Measurements from ENCODE around the gene SPIRE2. TPM values are rescaled to one million over a fixed set of nuclear protein-coding genes. Genes with fewer than 3 reads are reported as not detected.

SPIRE2 gene
- total and polyA plus RNA-seq, 9 of the 15 experiments (the other 6 are each of a cell fraction or from before 2014, with no cell fraction given), result 0.70 to 7.5 (median 4.6) TPM

GRCh38 chr16:89913408-89914387, 85.4 kb downstream of the SPIRE2 start:
- DNase-seq (ENCODE audit: extremely low read depth in 1 of 4, low spot score in 3 of 4) (no peak), FAIRE-seq (no peak), ATAC-seq (no peak)
- H3K27me3 ChIP-seq (ENCODE audit: control insufficient read depth in 2 of 2, insufficient read depth in 2 of 2, low read length in 2 of 2), result no peaks in the 10 kb centered on the region
- H4K20me1 ChIP-seq (replicated peaks; ENCODE audit: control insufficient read depth, insufficient read depth, low read length), result no peaks in the 10 kb centered on the region
- no peak overlapping the region for H3K4me2 ChIP-seq (ENCODE audit: insufficient read depth, low read length)
- H3K79me2 ChIP-seq (ENCODE audit: control insufficient read depth, insufficient read depth, low read length), result no peaks in the 10 kb centered on the region
- intact Hi-C loops (cut with micrococcal nuclease) (loop anchor here (5.0 kb wide), 1 partner anchor 211 kb away; the partner anchor contains the start of gene SPATA2L), in situ Hi-C loops (cut with MboI) (no loop called here)
- CTCF ChIA-PET (ENCODE audit: low intra/inter-chr PET ratio), result no interaction called here
- H3K4me1 ChIP-seq (replicated peaks in 1 of 2; ENCODE audit: control insufficient read depth in 2 of 2, insufficient read depth in 2 of 2, low read length in 2 of 2), result peaks cover 15 to 59% of the 10 kb centered on the region in 2 experiments
- H3K4me3 ChIP-seq, result no peak overlapping the region
- WGBS (ENCODE audit: insufficient coverage, low coverage, missing lambda C conversion rate), result 92% methylated on average over 26 of the region's 30 CpGs
- H3K9ac ChIP-seq (ENCODE audit: insufficient read depth in 1 of 2, low read depth in 2 of 2, low read length in 2 of 2), result no peak overlapping the region
- no peaks in the 10 kb centered on the region for H3K9me1 ChIP-seq (ENCODE audit: control insufficient read depth, insufficient read depth, low read length)
- POLR2A ChIA-PET, result interaction anchor here (1.3 to 4.2 kb wide), 2 partner anchors 9 to 208 kb away, joined by 3 to 19 read pairs; partner anchors contain the start of gene TUBB3
- H2AFZ ChIP-seq (ENCODE audit: low read depth, low read length), result no peak overlapping the region
- H3K36me3 ChIP-seq (ENCODE audit: control insufficient read depth, insufficient read depth, low read length), result peaks cover 38% of the 10 kb centered on the region; the same call in 2 of the 3 replicates
- H3K27ac ChIP-seq (ENCODE audit: extremely low read depth, low read depth, low read length), result no peak overlapping the region
- H3K9me3 ChIP-seq (replicated peaks; ENCODE audit: control insufficient read depth, insufficient read depth, low read depth, low read length), result no peaks in the 10 kb centered on the region
- no TSS peak for BruUV-seq (replicated peaks)
- 0 out of 2 replicates have a peak, but pooled peaks have one; percentile 17 for TF ChIP-seq ZNF263 (CRISPR knock-in tag; IDR thresholded peaks at IDR 0.05; ENCODE audit: borderline replicate concordance)
- TF ChIP-seq SPI1 (IDR thresholded peaks at IDR 0.05; ENCODE audit: borderline replicate concordance, low read depth, low read length), result no peak
- no peak for TF ChIP-seq REST (IDR thresholded peaks at IDR 0.05; ENCODE audit: borderline replicate concordance)
- TF ChIP-seq REST (CRISPR knock-in tag; IDR thresholded peaks at IDR 0.05; ENCODE audit: low read depth), result no peak
- no peak for TF ChIP-seq MEIS2 (IDR thresholded peaks at IDR 0.05; ENCODE audit: partially characterized antibody)
- TF ChIP-seq EGR1 (conservative IDR thresholded peaks at IDR 0.05), result 0 out of 2 replicates have a peak, but pooled peaks have one; percentile 17
- TF ChIP-seq C11orf30 (IDR thresholded peaks at IDR 0.05; ENCODE audit: low read depth), result no peak
- no peak for TF ChIP-seq FOXP4 (CRISPR knock-in tag; IDR thresholded peaks at IDR 0.05; ENCODE audit: borderline replicate concordance)
- TF ChIP-seq LEF1 (IDR thresholded peaks at IDR 0.05), result no peak
- TF ChIP-seq SRSF3 (IDR thresholded peaks at IDR 0.05; ENCODE audit: insufficient read depth, low read length), result no peak

Measured in K562 (cell line).